ENCODE data around the gene UNC5B. TPM values are rescaled to one million over a fixed set of nuclear protein-coding genes. Genes with fewer than 3 reads are reported as not detected.

Gene UNC5B
- total RNA-seq, 2 donors from 2014 or later, result 10.4 to 11.2 TPM

DNA sequence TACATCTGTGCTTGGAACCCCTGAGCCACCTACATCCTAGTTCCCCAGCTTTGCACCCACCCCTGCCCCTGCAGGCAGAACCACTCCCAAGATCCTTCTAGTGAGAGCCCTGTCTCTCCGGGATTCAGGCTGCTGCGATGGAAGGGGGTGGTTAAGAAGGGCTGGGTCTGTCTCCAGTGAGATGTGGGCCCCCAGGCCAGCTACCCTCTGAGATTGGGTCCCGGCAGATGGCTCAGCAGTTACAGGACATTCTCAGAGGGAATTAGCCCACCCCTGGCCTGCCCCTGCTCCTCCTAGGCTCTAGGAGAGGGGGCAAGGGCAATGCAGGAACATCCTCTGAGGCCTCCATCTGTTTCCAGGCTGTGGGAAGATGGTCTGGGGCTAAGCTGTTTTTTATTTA, 134.4 kb downstream of the UNC5B start:
- H3K27ac ChIP-seq, result no peak overlapping the region
- no peaks in the 10 kb centered on the region for H3K27me3 ChIP-seq
- WGBS, 2 donors, result 42 to 83% methylated on average over 3 of the region's 3 CpGs
- H3K36me3 ChIP-seq (replicated peaks in 1 of 2; ENCODE audit: insufficient read depth in 1 of 2, low read depth in 2 of 2), result no peaks in the 10 kb centered on the region
- H3K4me3 ChIP-seq, result no peak overlapping the region
- TF ChIP-seq POLR2A (IDR thresholded peaks at IDR 0.05), result no peak
- no peak for TF ChIP-seq CTCF (IDR thresholded peaks at IDR 0.05)
- no peaks in the 10 kb centered on the region for H3K9me3 ChIP-seq
- no peak for ATAC-seq
- intact Hi-C loops (cut with DNase I), result no loop called here
- H3K4me1 ChIP-seq, result no peaks in the 10 kb centered on the region
- DNase-seq, result no peak

- no peak for DNase-seq
- WGBS, 2 donors, result 80 to 88% methylated on average over 14 of the region's 14 CpGs
- H3K4me3 ChIP-seq, result no peak overlapping the region
- no peaks in the 10 kb centered on the region for H3K36me3 ChIP-seq (replicated peaks in 1 of 2; ENCODE audit: insufficient read depth in 1 of 2, low read depth in 2 of 2)
- intact Hi-C loops (cut with DNase I), result no loop called here
- H3K4me1 ChIP-seq, result no peaks in the 10 kb centered on the region
- no peaks in the 10 kb centered on the region for H3K9me3 ChIP-seq
- H3K27me3 ChIP-seq, result no peaks in the 10 kb centered on the region
- no peak overlapping the region for H3K27ac ChIP-seq
- no peak for ATAC-seq
- no peak for TF ChIP-seq POLR2A (IDR thresholded peaks at IDR 0.05)
- TF ChIP-seq CTCF (IDR thresholded peaks at IDR 0.05), result no peak
Measured at GRCh38 chr10:71347587-71348395, 135.4 kb downstream of the UNC5B start.

GRCh38 chr10:71348850-71349249, 136.5 kb downstream of the UNC5B start:
- no peak overlapping the region for H3K27ac ChIP-seq
- WGBS, 2 donors, result 100% methylated on average over 1 of the region's 1 CpG
- ATAC-seq (no peak), DNase-seq (no peak)
- no peaks in the 10 kb centered on the region for H3K9me3 ChIP-seq
- TF ChIP-seq POLR2A (IDR thresholded peaks at IDR 0.05), result no peak
- TF ChIP-seq CTCF (IDR thresholded peaks at IDR 0.05), result no peak
- intact Hi-C loops (cut with DNase I), result no loop called here
- no peaks in the 10 kb centered on the region for H3K36me3 ChIP-seq (replicated peaks in 1 of 2; ENCODE audit: insufficient read depth in 1 of 2, low read depth in 2 of 2)
- H3K27me3 ChIP-seq, result no peaks in the 10 kb centered on the region
- H3K4me3 ChIP-seq, result no peak overlapping the region
- H3K4me1 ChIP-seq, result no peaks in the 10 kb centered on the region

DNA sequence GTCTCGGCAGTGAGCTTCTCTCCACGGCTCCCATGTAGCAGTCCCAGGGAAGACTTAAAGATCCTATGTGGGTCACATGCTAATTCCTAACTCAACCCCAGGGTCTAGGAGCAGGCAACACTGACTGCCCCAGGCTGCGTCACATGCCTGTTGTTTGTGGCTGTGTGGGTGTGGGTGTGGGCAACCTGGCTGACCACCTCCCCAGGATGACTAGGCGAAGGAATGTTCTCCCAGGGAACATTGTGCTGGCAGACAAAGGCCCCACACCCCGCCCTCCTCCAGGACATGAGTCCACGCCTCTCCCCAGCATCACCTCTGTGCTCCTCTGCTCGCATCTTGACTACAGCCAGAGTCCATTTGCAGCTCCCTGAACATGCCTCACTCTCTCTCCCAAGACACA, 137.0 kb downstream of the UNC5B start:
- DNase-seq, result no peak
- H3K4me1 ChIP-seq, result no peaks in the 10 kb centered on the region
- TF ChIP-seq CTCF (IDR thresholded peaks at IDR 0.05) (no peak), POLR2A (IDR thresholded peaks at IDR 0.05) (no peak)
- H3K4me3 ChIP-seq, result no peak overlapping the region
- H3K36me3 ChIP-seq (replicated peaks in 1 of 2; ENCODE audit: insufficient read depth in 1 of 2, low read depth in 2 of 2), result no peaks in the 10 kb centered on the region
- H3K27me3 ChIP-seq, result no peaks in the 10 kb centered on the region
- H3K27ac ChIP-seq, result no peak overlapping the region
- intact Hi-C loops (cut with DNase I), result no loop called here
- H3K9me3 ChIP-seq, result no peaks in the 10 kb centered on the region
- 95 to 100% methylated on average over 5 to 7 of the region's 7 CpGs for WGBS, 2 donors
- no peak for ATAC-seq

DNA sequence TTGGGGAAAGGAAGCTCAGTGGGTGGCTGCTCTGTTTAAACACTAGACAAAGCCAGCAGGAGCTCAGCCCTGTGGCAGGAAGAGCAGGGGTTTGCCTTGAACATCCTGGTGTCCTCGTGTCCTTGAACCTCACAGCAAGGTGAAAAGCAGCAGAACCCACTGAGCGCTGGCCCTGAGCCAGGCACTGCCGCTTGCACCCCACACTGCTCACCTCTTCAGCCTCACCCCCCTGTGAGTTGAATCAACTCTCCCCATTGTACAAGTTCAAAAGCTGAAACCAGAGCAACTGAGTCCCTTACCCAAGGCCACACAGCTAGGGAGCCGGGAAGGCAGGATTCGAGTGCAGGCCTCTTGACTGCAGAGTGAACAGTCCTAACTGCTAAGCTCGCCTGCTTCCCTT, 138.7 kb downstream of the UNC5B start:
- intact Hi-C loops (cut with DNase I), result no loop called here
- WGBS, 2 donors, result 83 to 87% methylated on average over 2 to 6 of the region's 6 CpGs
- Histone ChIP-seq H3K27me3 (no peaks in the 10 kb centered on the region), H3K36me3 (replicated peaks in 1 of 2; ENCODE audit: insufficient read depth in 1 of 2, low read depth in 2 of 2) (peaks cover 0 to under 1% of the 10 kb centered on the region in 2 donors), H3K4me1 (no peaks in the 10 kb centered on the region), H3K27ac (no peak overlapping the region), H3K4me3 (no peak overlapping the region), H3K9me3 (no peaks in the 10 kb centered on the region)
- ATAC-seq, result no peak
- TF ChIP-seq POLR2A (IDR thresholded peaks at IDR 0.05), result no peak
- TF ChIP-seq CTCF (IDR thresholded peaks at IDR 0.05), result no peak
- DNase-seq, result no peak
